ENCODE data around the gene COL4A1.

DNA sequence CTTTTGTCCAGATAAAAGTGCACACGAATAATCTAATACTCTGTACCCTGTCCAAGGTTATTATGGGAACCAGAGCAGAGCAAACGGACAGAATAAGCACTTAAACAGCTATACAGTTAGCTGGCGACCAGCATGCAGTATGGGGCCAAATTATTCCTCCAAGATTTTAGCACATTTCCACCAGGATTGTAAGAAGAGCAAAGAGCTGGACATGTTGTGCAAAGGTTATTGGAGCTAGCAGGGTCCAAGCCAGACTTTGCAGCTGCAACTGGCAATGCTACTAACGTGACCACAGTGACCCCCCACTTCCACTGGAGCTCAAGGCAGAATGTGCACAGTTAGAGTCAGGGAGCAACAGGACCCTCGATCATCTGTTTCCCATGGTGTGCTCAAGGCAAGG is 89.9 kb downstream of the COL4A1 start:
- TF ChIP-seq GATA2 (IDR thresholded peaks at IDR 0.05; ENCODE audit: low read depth, low read length) (no peak), GATA3 (IDR thresholded peaks at IDR 0.05; ENCODE audit: low read depth, low read length) (no peak)

Measured in SH-SY5Y (cell line).